OCI-LY7 (cell line): ENCODE measurements around the gene SLIRP. TPM values are rescaled to one million over a fixed set of nuclear protein-coding genes. Genes with fewer than 3 reads are reported as not detected.
"Not testable (repeated sequence)": the region's sequence is repeated elsewhere in the genome, so short reads cannot be mapped to it uniquely, and the experiment has no call there.

ENCODE experiments used
- BruUV-seq: library from RNA; stranded (reverse); fragments of 400-500 nt; replicated peaks from 2 replicates; lab custom pipeline; 2021; lab: Mats Ljungman, UMichigan
- CTCF ChIA-PET: fragments of 300-600 bp; sonication (Branson Sonifier 250); formaldehyde crosslinking; loops from one replicate; lab custom pipeline; 2022; ENCODE audit warnings: antibody characterized with exemption; ENCODE audit not compliant: unreplicated experiment; lab: Charles Lee
- POLR2A ChIA-PET: fragments of 300-600 bp; sonication (Branson Sonifier 250); formaldehyde crosslinking; loops from one replicate; lab custom pipeline; 2022; ENCODE audit warnings: antibody characterized with exemption; lab: Charles Lee
- DNase-seq: peaks from one replicate; pipeline ENCODE4 v3.0.0-alpha.2; 2015; ENCODE audit warnings: low spot score
- H2AFZ ChIP-seq: fragments of 200-600 bp; sonication (generic), shearing (Covaris generic); 2 replicates; pipeline ENCODE4 v1.6.1; 2014; ENCODE audit warnings: mild to moderate bottlenecking, antibody characterized with exemption, low read length, moderate library complexity
- H3K27ac ChIP-seq: fragments of 200-600 bp; sonication (generic); 2 replicates; pipeline ENCODE4 v1.5.1; 2014; ENCODE audit warnings: mixed run types, low read depth, mild to moderate bottlenecking, moderate library complexity, low read length, inconsistent platforms; ENCODE audit not compliant: poor library complexity, severe bottlenecking
- H3K36me3 ChIP-seq: fragments of 200-600 bp; sonication (generic); 2 replicates; pipeline ENCODE4 v1.6.1; 2014; ENCODE audit warnings: mild to moderate bottlenecking, antibody characterized with exemption, low read length, moderate library complexity, mixed read lengths; ENCODE audit not compliant: insufficient read depth
- H3K4me1 ChIP-seq: fragments of 200-600 bp; sonication (generic); 2 replicates; pipeline ENCODE4 v1.5.1; 2014; ENCODE audit warnings: mild to moderate bottlenecking, low read length; ENCODE audit not compliant: insufficient read depth, poor library complexity, severe bottlenecking
- H3K4me2 ChIP-seq: fragments of 200-600 bp; sonication (generic); 2 replicates; pipeline ENCODE4 v1.6.1; 2014; ENCODE audit warnings: mild to moderate bottlenecking, low read length
- H3K4me3 ChIP-seq: fragments of 200-600 bp; sonication (generic); 2 replicates; pipeline ENCODE4 v1.5.1; 2014; ENCODE audit warnings: mild to moderate bottlenecking, low read depth, low read length; ENCODE audit not compliant: poor library complexity, severe bottlenecking
- H3K79me2 ChIP-seq: fragments of 200-600 bp; sonication (generic); 2 replicates; pipeline ENCODE4 v1.6.1; 2016; ENCODE audit warnings: low read depth, mild to moderate bottlenecking, low read length, moderate library complexity, mixed read lengths; ENCODE audit not compliant: insufficient read depth
- H3K9me2 ChIP-seq: fragments of 200-600 bp; sonication (generic); 2 replicates; pipeline ENCODE4 v1.6.1; 2016; ENCODE audit warnings: mild to moderate bottlenecking, low read length, mixed read lengths; ENCODE audit not compliant: insufficient read depth
- H3K9me3 ChIP-seq: fragments of 200-600 bp; sonication (generic); 2 replicates; pipeline ENCODE4 v1.6.1; 2014; ENCODE audit warnings: mild to moderate bottlenecking, mixed run types, low read length, mixed read lengths
- H4K20me1 ChIP-seq: fragments of 200-600 bp; sonication (generic); 2 replicates; pipeline ENCODE4 v1.6.1; 2014; ENCODE audit warnings: mild to moderate bottlenecking, antibody characterized with exemption, low read length, moderate library complexity, mixed read lengths; ENCODE audit not compliant: insufficient read depth
- EZH2phosphoT487 ChIP-seq: fragments of 200-600 bp; sonication (generic); IDR thresholded peaks from 2 replicates; pipeline ENCODE4 v1.6.1; 2018; ENCODE audit warnings: low read depth, borderline replicate concordance, mild to moderate bottlenecking, mixed run types, antibody characterized with exemption, low read length, moderate library complexity, mixed read lengths
- intact Hi-C: fragments of 100-400 bp; cut with micrococcal nuclease; formaldehyde crosslinking; loops from one replicate; pipeline ENCODE4 v1.10.0; 2022; ENCODE audit not compliant: unreplicated experiment
- total RNA-seq, 2 experiments: library from RNA; depleted of rRNA in 1 of 2; stranded (reverse); fragments of >200 nt in 1 of 2; shearing (Covaris generic) in 1 of 2; gene quantifications; 2 replicates each; pipeline ENCODE4 v1.2.3, GENCODE V29; 2014 to 2022
- TF ChIP-seq, protein P1 (sequence below): fragments of 200-600 bp; sonication (generic); conservative IDR thresholded peaks from 2 replicates; pipeline ENCODE4 v1.5.1; 2014; ENCODE audit warnings: mild to moderate bottlenecking, antibody characterized with exemption, low read length, moderate library complexity, mixed read lengths

SLIRP gene
- total RNA-seq, 2 experiments from 2014 or later, result 147 to 159 TPM

DNA sequence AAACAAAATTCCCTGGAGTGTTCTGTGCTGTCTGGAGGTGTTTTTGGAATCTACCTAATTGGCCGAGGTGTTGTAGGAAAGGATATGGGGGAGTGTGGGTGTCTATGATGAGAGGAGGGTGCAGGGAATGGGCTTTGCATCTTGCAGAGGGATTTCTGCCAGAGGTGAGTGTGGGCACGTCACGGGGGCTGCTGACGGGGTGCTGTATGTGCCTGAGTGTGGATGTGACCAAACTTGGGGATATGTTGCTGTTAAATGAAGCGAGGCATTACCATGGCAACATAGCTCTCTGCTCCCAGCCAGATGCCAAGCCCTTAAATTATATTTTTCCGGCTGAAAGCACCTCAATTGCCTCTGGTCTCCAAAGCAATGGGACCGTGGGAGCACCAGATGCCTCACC is 47.1 kb upstream of the SLIRP start:
- Histone ChIP-seq H2AFZ (no peak overlapping the region), H3K4me1 (peaks cover 6% of the 10 kb centered on the region), H3K79me2 (no peaks in the 10 kb centered on the region), H3K9me3 (no peaks in the 10 kb centered on the region), H3K36me3 (no peaks in the 10 kb centered on the region), H3K4me3 (no peak overlapping the region), H4K20me1 (no peaks in the 10 kb centered on the region), H3K9me2 (no peaks in the 10 kb centered on the region), H3K27ac (no peak overlapping the region), H3K4me2 (no peak overlapping the region)
- CTCF ChIA-PET, result no interaction called here
- no TSS peak for BruUV-seq
- no peak for TF ChIP-seq EZH2phosphoT487
- TF ChIP-seq, protein P1, sequence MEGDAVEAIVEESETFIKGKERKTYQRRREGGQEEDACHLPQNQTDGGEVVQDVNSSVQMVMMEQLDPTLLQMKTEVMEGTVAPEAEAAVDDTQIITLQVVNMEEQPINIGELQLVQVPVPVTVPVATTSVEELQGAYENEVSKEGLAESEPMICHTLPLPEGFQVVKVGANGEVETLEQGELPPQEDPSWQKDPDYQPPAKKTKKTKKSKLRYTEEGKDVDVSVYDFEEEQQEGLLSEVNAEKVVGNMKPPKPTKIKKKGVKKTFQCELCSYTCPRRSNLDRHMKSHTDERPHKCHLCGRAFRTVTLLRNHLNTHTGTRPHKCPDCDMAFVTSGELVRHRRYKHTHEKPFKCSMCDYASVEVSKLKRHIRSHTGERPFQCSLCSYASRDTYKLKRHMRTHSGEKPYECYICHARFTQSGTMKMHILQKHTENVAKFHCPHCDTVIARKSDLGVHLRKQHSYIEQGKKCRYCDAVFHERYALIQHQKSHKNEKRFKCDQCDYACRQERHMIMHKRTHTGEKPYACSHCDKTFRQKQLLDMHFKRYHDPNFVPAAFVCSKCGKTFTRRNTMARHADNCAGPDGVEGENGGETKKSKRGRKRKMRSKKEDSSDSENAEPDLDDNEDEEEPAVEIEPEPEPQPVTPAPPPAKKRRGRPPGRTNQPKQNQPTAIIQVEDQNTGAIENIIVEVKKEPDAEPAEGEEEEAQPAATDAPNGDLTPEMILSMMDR, result no peak
- POLR2A ChIA-PET, result no interaction called here
- DNase-seq, result no peak
- intact Hi-C loops, result no loop called here

DNA sequence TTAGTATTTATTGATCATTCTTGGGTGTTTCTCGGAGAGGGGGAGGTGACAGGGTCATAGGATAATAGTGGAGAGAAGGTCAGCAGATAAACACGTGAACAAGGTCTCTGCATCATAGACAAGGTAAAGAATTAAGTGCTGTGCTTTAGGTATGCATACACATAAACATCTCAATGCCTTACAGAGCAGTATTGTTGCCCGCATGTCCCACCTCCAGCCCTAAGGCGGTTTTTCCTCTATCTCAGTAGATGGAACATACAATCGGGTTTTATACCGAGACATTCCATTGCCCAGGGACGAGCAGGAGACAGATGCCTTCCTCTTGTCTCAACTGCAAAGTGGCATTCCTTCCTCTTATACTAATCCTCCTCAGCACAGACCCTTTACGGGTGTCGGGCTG is 46.3 kb upstream of the SLIRP start:
- H2AFZ ChIP-seq, H3K4me3 ChIP-seq, POLR2A ChIA-PET, H3K27ac ChIP-seq, H3K36me3 ChIP-seq, H3K79me2 ChIP-seq, H3K9me2 ChIP-seq, H3K4me2 ChIP-seq, H3K9me3 ChIP-seq, CTCF ChIA-PET, H3K4me1 ChIP-seq, H4K20me1 ChIP-seq, DNase-seq, BruUV-seq, intact Hi-C loops: not testable (repeated sequence)

DNA sequence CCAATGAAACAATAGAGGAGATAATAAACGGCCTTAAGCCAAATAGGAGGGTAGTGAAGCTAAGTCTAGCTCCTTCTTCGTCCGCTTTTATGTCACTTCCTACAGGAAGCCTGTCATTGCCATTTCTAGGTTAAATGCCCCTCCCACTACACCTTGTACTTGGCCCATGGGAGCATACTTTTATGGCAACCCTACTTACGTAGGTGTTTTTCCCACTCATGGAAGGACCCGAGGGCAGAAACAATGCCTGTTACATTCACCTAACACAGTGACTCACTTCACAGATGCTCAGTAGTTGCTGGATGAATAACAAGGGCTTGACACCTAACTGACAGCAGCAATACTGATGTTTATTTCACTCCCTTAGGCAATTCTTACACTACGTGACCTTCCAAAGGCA is 44.6 kb upstream of the SLIRP start:
- CTCF ChIA-PET, result no interaction called here
- H3K4me1 ChIP-seq, result no peaks in the 10 kb centered on the region
- no peaks in the 10 kb centered on the region for H3K9me3 ChIP-seq
- H3K4me3 ChIP-seq, result no peak overlapping the region
- no peak for TF ChIP-seq EZH2phosphoT487
- TF ChIP-seq, protein P1, result no peak
- no TSS peak for BruUV-seq
- no peaks in the 10 kb centered on the region for H4K20me1 ChIP-seq
- no peak overlapping the region for H3K4me2 ChIP-seq
- no peaks in the 10 kb centered on the region for H3K36me3 ChIP-seq
- POLR2A ChIA-PET, result interaction anchor here (1.2 kb wide), 1 partner anchor 176 kb away, joined by 3 read pairs; no protein-coding TSS in a partner anchor
- no peak overlapping the region for H3K27ac ChIP-seq
- intact Hi-C loops, result no loop called here
- no peak overlapping the region for H2AFZ ChIP-seq
- no peak for DNase-seq
- H3K79me2 ChIP-seq, result no peaks in the 10 kb centered on the region
- no peaks in the 10 kb centered on the region for H3K9me2 ChIP-seq
